Ishikawa (cell line): ENCODE data around the gene ZSWIM3.

Experiments
- CEBPB ChIP-seq: IDR thresholded peaks from 2 replicates; pipeline ENCODE4 v1.6.1; 2012
- CREB1 ChIP-seq: IDR thresholded peaks from 2 replicates; pipeline ENCODE4 v1.6.1; 2012; ENCODE audit warnings: low read depth
- EGR1 ChIP-seq: IDR thresholded peaks from 2 replicates; pipeline ENCODE4 v1.6.1; 2012
- EP300 ChIP-seq: IDR thresholded peaks from 2 replicates; pipeline ENCODE4 v1.6.1; 2012; ENCODE audit warnings: borderline replicate concordance
- FOXM1 ChIP-seq: IDR thresholded peaks from 2 replicates; pipeline ENCODE4 v1.6.1; 2012; ENCODE audit warnings: low read depth, borderline replicate concordance
- MAX ChIP-seq: IDR thresholded peaks from 2 replicates; pipeline ENCODE4 v1.6.1; 2012
- NFIC ChIP-seq: IDR thresholded peaks from 2 replicates; pipeline ENCODE4 v1.6.1; 2012
- TAF1 ChIP-seq: IDR thresholded peaks from 2 replicates; pipeline ENCODE4 v1.6.1; 2012; ENCODE audit warnings: low read depth, mild to moderate bottlenecking
- YY1 ChIP-seq: IDR thresholded peaks from 2 replicates; pipeline ENCODE4 v1.6.1; 2012; ENCODE audit warnings: low read depth
- TF ChIP-seq, protein P1 (sequence below): IDR thresholded peaks from 2 replicates; pipeline ENCODE4 v1.6.1; 2012; ENCODE audit warnings: low read depth, mild to moderate bottlenecking

DNA sequence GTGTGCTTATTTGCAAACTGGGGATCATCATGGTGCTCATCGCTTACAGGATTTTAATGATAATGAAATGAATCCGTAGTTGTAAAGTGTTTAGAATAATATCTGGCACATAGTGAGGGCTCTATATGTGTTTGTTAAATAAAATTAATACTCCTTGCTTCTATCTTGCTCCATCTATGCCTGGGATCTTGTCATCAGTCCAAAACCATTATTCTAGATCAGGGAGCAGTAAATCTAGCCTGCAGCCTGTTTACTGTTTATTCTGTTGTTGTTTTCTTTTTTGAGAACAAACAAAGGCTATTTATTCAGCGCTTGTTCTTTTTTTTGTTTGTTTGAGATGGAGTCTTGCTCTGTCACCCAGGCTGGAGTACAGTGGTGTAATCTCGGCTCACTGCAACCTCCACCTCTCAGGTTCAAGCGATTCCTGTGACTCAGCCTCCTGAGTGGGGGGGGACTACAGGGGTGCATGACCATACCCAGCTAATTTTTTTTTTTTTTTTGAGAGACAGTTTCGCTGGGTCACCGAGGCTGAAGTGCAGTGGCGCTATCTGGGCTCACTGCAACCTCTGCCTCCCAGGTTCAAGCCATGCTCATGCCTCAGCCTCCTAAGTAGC, 8.3 kb upstream of the ZSWIM3 start:
- TF ChIP-seq CEBPB (no peak), TAF1 (no peak), EGR1 (no peak), NFIC (no peak), FOXM1 (no peak), YY1 (no peak), EP300 (no peak), CREB1 (no peak), MAX (no peak)
- TF ChIP-seq, protein P1, sequence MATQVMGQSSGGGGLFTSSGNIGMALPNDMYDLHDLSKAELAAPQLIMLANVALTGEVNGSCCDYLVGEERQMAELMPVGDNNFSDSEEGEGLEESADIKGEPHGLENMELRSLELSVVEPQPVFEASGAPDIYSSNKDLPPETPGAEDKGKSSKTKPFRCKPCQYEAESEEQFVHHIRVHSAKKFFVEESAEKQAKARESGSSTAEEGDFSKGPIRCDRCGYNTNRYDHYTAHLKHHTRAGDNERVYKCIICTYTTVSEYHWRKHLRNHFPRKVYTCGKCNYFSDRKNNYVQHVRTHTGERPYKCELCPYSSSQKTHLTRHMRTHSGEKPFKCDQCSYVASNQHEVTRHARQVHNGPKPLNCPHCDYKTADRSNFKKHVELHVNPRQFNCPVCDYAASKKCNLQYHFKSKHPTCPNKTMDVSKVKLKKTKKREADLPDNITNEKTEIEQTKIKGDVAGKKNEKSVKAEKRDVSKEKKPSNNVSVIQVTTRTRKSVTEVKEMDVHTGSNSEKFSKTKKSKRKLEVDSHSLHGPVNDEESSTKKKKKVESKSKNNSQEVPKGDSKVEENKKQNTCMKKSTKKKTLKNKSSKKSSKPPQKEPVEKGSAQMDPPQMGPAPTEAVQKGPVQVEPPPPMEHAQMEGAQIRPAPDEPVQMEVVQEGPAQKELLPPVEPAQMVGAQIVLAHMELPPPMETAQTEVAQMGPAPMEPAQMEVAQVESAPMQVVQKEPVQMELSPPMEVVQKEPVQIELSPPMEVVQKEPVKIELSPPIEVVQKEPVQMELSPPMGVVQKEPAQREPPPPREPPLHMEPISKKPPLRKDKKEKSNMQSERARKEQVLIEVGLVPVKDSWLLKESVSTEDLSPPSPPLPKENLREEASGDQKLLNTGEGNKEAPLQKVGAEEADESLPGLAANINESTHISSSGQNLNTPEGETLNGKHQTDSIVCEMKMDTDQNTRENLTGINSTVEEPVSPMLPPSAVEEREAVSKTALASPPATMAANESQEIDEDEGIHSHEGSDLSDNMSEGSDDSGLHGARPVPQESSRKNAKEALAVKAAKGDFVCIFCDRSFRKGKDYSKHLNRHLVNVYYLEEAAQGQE: no peak
